ENCODE data around the gene CALN1. TPM values are rescaled to one million over a fixed set of nuclear protein-coding genes. Genes with fewer than 3 reads are reported as not detected.

The CALN1 gene
- total RNA-seq, 4 donors from 2014 or later = under 0.01 to 0.06 TPM; not detected in 2

DNA sequence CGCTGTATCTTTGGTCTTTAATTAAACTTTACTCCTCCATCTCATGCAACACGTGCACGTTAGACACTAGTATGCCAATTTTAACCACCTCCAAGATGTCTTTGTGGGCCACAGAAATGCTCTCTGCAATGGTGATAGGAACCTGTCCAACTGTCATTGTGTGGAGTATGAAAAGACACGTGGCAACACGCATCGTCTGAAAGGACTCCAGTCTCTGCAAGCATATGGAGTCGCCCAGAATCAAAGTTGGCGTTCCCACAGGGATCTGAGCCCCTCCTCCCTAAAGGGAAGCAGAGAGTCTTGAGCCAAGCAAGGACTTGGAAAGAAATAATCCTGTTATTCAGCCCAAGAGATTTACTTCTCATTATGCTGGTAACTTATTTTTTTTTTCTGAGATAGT, 301.1 kb downstream of the CALN1 start:
- TF ChIP-seq POLR2A (IDR thresholded peaks at IDR 0.05; ENCODE audit: low read depth) (no peak), POLR2AphosphoS5 (IDR thresholded peaks at IDR 0.05) (no peak), EP300 (IDR thresholded peaks at IDR 0.05) (no peak)
- TF ChIP-seq, protein P1, sequence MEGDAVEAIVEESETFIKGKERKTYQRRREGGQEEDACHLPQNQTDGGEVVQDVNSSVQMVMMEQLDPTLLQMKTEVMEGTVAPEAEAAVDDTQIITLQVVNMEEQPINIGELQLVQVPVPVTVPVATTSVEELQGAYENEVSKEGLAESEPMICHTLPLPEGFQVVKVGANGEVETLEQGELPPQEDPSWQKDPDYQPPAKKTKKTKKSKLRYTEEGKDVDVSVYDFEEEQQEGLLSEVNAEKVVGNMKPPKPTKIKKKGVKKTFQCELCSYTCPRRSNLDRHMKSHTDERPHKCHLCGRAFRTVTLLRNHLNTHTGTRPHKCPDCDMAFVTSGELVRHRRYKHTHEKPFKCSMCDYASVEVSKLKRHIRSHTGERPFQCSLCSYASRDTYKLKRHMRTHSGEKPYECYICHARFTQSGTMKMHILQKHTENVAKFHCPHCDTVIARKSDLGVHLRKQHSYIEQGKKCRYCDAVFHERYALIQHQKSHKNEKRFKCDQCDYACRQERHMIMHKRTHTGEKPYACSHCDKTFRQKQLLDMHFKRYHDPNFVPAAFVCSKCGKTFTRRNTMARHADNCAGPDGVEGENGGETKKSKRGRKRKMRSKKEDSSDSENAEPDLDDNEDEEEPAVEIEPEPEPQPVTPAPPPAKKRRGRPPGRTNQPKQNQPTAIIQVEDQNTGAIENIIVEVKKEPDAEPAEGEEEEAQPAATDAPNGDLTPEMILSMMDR (IDR thresholded peaks at IDR 0.05) = no peak
- intact Hi-C loops (cut with DNase I) = no loop called here
- no peaks in the 10 kb centered on the region for H3K4me1 ChIP-seq
- no peaks in the 10 kb centered on the region for H3K27me3 ChIP-seq
- 89% methylated on average over 7 of the region's 8 CpGs for WGBS
- peaks cover 0 to 24% (median 17%) of the 10 kb centered on the region in 4 donors for H3K9me3 ChIP-seq
- H3K27ac ChIP-seq (replicated peaks in 1 of 4) = no peak overlapping the region
- H3K36me3 ChIP-seq = no peaks in the 10 kb centered on the region
- DNase-seq (ENCODE audit: extremely low spot score) = no peak
- no peak overlapping the region for H3K4me3 ChIP-seq

DNA sequence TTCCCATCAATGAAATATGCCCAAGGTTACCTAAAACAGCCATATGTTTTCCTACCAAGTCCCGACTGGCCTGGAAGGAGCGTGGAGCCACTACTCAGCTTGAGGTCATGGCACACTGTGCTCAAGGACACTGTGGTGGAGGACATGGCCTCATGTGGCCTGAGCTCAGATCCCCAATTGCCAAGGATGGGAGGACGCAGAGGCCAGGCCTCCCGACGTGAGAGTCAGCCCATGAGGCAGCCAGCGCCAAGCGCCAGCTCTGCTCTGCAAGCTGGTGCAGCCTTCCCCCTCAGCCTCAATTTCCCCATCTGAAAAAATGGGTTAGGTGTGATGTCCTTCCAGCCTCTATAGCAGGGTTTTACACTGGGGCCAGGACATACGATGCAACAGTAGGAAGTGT, 302.6 kb downstream of the CALN1 start:
- TF ChIP-seq POLR2A (IDR thresholded peaks at IDR 0.05; ENCODE audit: low read depth) (no peak), EP300 (IDR thresholded peaks at IDR 0.05) (no peak), POLR2AphosphoS5 (IDR thresholded peaks at IDR 0.05) (no peak)
- TF ChIP-seq, protein P1 (IDR thresholded peaks at IDR 0.05) = no peak
- WGBS = 97% methylated on average over 3 of the region's 8 CpGs
- Histone ChIP-seq H3K4me3 (no peak overlapping the region), H3K9me3 (peaks cover 0 to 24% (median 17%) of the 10 kb centered on the region in 4 donors), H3K4me1 (no peaks in the 10 kb centered on the region), H3K27ac (replicated peaks in 1 of 4) (no peak overlapping the region), H3K27me3 (no peaks in the 10 kb centered on the region), H3K36me3 (no peaks in the 10 kb centered on the region)
- intact Hi-C loops (cut with DNase I) = no loop called here
- no peak for DNase-seq (ENCODE audit: extremely low spot score)

DNA sequence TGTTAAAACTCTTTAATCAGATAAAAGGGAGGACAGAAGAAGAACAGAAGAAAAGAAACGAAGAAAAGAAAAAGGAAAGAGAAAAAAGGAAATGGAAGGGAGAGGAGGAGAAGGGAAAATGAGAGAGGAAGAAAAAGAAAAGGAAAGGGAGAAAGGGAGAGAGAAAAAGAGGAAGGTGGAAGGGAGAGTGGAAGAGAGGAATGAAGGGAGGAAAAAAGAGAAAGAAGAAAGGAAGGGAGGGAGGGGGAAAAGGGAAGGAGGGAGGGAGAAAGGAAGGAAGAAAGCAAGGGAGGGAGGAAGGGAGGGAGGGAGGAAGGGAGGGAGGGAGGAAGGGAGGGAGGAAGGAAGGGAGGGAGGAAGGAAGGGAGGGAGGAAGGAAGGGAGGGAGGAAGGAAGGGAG, 305.7 kb downstream of the CALN1 start:
- intact Hi-C loops (cut with DNase I) = no loop called here
- 82% methylated on average over 1 of the region's 1 CpG for WGBS
- H3K27ac ChIP-seq (replicated peaks in 1 of 4) = no peak overlapping the region
- H3K4me1 ChIP-seq = no peaks in the 10 kb centered on the region
- H3K36me3 ChIP-seq = no peaks in the 10 kb centered on the region
- TF ChIP-seq POLR2A (IDR thresholded peaks at IDR 0.05; ENCODE audit: low read depth) (no peak), EP300 (IDR thresholded peaks at IDR 0.05) (no peak), POLR2AphosphoS5 (IDR thresholded peaks at IDR 0.05) (no peak)
- TF ChIP-seq, protein P1 (IDR thresholded peaks at IDR 0.05) = no peak
- no peak overlapping the region for H3K4me3 ChIP-seq
- H3K9me3 ChIP-seq = peaks cover 0 to 24% (median 17%) of the 10 kb centered on the region in 4 donors
- DNase-seq (ENCODE audit: extremely low spot score) = no peak
- H3K27me3 ChIP-seq = no peaks in the 10 kb centered on the region

DNA sequence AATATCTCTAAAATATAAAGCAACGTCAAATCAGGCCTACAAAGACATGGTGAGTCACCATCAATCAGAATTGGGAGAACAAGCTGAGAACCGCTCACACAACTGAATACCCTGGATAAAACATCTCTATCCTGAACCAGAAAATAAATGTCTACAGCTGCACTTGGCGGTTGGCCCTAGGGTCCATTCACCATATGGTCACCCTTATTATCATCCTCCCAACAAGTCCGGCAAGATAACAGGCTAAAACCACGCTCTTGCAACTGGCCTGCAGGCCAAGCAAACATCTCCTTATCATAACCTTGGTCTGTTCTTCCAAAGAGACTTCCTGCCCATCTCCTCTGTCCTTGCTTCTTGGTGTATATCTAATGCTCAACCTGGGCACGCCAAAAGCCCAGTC, 310.7 kb downstream of the CALN1 start:
- no peaks in the 10 kb centered on the region for H3K36me3 ChIP-seq
- TF ChIP-seq POLR2AphosphoS5 (IDR thresholded peaks at IDR 0.05) = no peak
- TF ChIP-seq POLR2A (IDR thresholded peaks at IDR 0.05; ENCODE audit: low read depth) = no peak
- peaks cover 0 to 5% (median 0%) of the 10 kb centered on the region in 4 donors for H3K27me3 ChIP-seq
- no peak overlapping the region for H3K27ac ChIP-seq (replicated peaks in 1 of 4)
- no peaks in the 10 kb centered on the region for H3K9me3 ChIP-seq
- DNase-seq (ENCODE audit: extremely low spot score) = no peak
- intact Hi-C loops (cut with DNase I) = no loop called here
- H3K4me1 ChIP-seq = peaks cover 0 to 9% (median 0%) of the 10 kb centered on the region in 4 donors
- no peak overlapping the region for H3K4me3 ChIP-seq
- 90% methylated on average over 6 of the region's 6 CpGs for WGBS

DNA sequence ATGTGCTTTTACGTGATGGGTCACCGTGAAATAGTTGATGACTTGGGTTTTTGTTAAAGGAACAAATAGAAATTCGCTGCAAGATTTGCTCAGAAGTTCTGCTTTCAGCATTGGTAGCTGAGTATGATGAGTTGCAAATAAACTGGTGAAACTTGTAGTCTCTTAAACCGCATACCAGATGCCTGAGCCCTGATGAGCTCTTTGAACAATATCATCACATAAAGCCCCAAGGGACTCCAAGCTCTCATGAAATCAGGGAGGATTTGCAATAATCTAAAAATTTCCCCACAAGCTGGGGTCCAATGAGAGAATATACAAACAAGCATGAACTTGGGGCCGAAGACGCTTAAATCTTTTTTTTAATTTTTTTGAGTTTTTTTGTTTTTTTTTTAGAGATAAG, 312.4 kb downstream of the CALN1 start:
- peaks cover 0 to 5% (median 0%) of the 10 kb centered on the region in 4 donors for H3K27me3 ChIP-seq
- H3K27ac ChIP-seq (replicated peaks in 1 of 4) = no peak overlapping the region
- TF ChIP-seq POLR2AphosphoS5 (IDR thresholded peaks at IDR 0.05) (no peak), POLR2A (IDR thresholded peaks at IDR 0.05; ENCODE audit: low read depth) (no peak), EP300 (IDR thresholded peaks at IDR 0.05) (no peak)
- TF ChIP-seq, protein P1 (IDR thresholded peaks at IDR 0.05) = no peak
- H3K9me3 ChIP-seq = no peaks in the 10 kb centered on the region
- no peaks in the 10 kb centered on the region for H3K36me3 ChIP-seq
- DNase-seq (ENCODE audit: extremely low spot score) = no peak
- H3K4me3 ChIP-seq = no peak overlapping the region
- intact Hi-C loops (cut with DNase I) = no loop called here
- 73% methylated on average over 6 of the region's 6 CpGs for WGBS
- peaks cover 0 to 9% (median 0%) of the 10 kb centered on the region in 4 donors for H3K4me1 ChIP-seq
